ENCODE results near the gene ANAPC2.
A peak's percentile ranks its signal among the peaks of the same experiment; 100 is the strongest.

The ANAPC2 gene

GRCh38 chr9:137229903-137230704 lies 41.7 kb upstream of the ANAPC2 start:
- H3K4me3 ChIP-seq (replicated peaks in 1 of 2; ENCODE audit: low read depth in 2 of 2, low read length in 2 of 2): no peak overlapping the region
- no peak for TF ChIP-seq CTCF (IDR thresholded peaks at IDR 0.05; ENCODE audit: low read depth, low read length)
- DNase-seq (ENCODE audit: low read depth in 2 of 2): no peak

- no peak for TF ChIP-seq CTCF (IDR thresholded peaks at IDR 0.05; ENCODE audit: low read depth, low read length)
- no peak for DNase-seq (ENCODE audit: low read depth in 2 of 2)
- no peak overlapping the region for H3K4me3 ChIP-seq (replicated peaks in 1 of 2; ENCODE audit: low read depth in 2 of 2, low read length in 2 of 2)
Observed at GRCh38 chr9:137228968-137229896, 40.9 kb upstream of the ANAPC2 start.

DNA sequence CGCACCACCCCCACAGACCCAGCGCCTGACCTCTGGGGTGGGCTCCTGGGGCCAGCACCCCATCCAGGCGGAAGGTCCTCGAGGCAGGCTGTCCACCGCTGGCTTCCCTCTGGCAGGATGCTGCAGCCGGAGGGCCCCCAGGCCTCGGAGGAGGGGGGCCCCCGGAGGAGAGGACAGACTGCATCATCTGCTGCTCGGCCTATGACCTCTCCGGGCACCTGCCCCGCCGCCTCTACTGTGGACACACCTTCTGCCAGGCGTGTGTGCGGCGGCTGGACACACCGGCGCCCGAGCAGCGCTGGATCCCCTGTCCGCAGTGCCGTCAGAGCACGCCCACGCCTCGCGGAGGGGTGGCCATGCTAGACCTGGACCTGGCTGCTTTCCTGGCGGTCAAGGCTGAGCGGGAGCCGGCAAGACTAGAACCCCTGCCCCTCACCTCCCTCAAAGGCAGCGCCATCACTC lies 40.2 kb upstream of the ANAPC2 start:
- no peak for DNase-seq (ENCODE audit: low read depth in 2 of 2)
- no peak for TF ChIP-seq CTCF (IDR thresholded peaks at IDR 0.05; ENCODE audit: low read depth, low read length)
- no peak overlapping the region for H3K4me3 ChIP-seq (replicated peaks in 1 of 2; ENCODE audit: low read depth in 2 of 2, low read length in 2 of 2)

GRCh38 chr9:137227853-137228505 lies 39.6 kb upstream of the ANAPC2 start:
- H3K4me3 ChIP-seq (replicated peaks in 1 of 2; ENCODE audit: low read depth in 2 of 2, low read length in 2 of 2): no peak overlapping the region
- DNase-seq (ENCODE audit: low read depth in 2 of 2): no peak
- no peak for TF ChIP-seq CTCF (IDR thresholded peaks at IDR 0.05; ENCODE audit: low read depth, low read length)

GRCh38 chr9:137227054-137227852 lies 38.9 kb upstream of the ANAPC2 start, which contains the start of gene RNF224:
RNF224 (plus strand) TSS chr9:137227502; CDS start chr9:137228336, 834 bp downstream.
- no peak within 1 kb of the TSS for H3K4me3 ChIP-seq (replicated peaks in 1 of 2; ENCODE audit: low read depth in 2 of 2, low read length in 2 of 2)
- DNase-seq (ENCODE audit: low read depth in 2 of 2): peak; percentile 75 to 81
- peak; percentile 91 for TF ChIP-seq CTCF (IDR thresholded peaks at IDR 0.05; ENCODE audit: low read depth, low read length)

Measured in cardiac fibroblast (primary cell).